HG03354 (cell line): ENCODE data around the gene PSME3.
"Not testable (repeated sequence)": the region's sequence is repeated elsewhere in the genome, so short reads cannot be mapped to it uniquely, and the experiment has no call there.

Experiments used
- ATAC-seq: cut with Tn5 transposase; IDR thresholded peaks from one replicate; pipeline ENCODE4 v1.9.1; 2021; ENCODE audit warnings: mild to moderate bottlenecking; ENCODE audit not compliant: unreplicated experiment, poor library complexity, severe bottlenecking

PSME3 gene

GRCh38 chr17:42872251-42872965 is 39.2 kb downstream of the PSME3 start:
- ATAC-seq, result no peak

- no peak for ATAC-seq
These were observed 40.1 kb downstream of the PSME3 start for GRCh38 chr17:42873315-42873714.

- not testable (repeated sequence) for ATAC-seq
These were observed 40.9 kb downstream of the PSME3 start for GRCh38 chr17:42873932-42874695.

GRCh38 chr17:42877037-42877436 is 43.8 kb downstream of the PSME3 start:
- ATAC-seq, result no peak

GRCh38 chr17:42878123-42878880 is 45.1 kb downstream of the PSME3 start:
- ATAC-seq, result no peak

- ATAC-seq, result no peak
These were observed 45.9 kb downstream of the PSME3 start for GRCh38 chr17:42878924-42879595.

- ATAC-seq, result no peak
These were observed 46.4 kb downstream of the PSME3 start for GRCh38 chr17:42879596-42879985.

GRCh38 chr17:42880776-42881310 is 47.6 kb downstream of the PSME3 start:
- ATAC-seq, result no peak

- ATAC-seq, result not testable (repeated sequence)
These were observed 48.5 kb downstream of the PSME3 start for GRCh38 chr17:42881706-42882105.

GRCh38 chr17:42882166-42882565 is 49.0 kb downstream of the PSME3 start:
- ATAC-seq, result no peak

GRCh38 chr17:42883802-42884558 is 50.8 kb downstream of the PSME3 start:
- no peak for ATAC-seq

GRCh38 chr17:42885806-42886205 is 52.6 kb downstream of the PSME3 start:
- not testable (repeated sequence) for ATAC-seq

GRCh38 chr17:42886283-42887176 is 53.3 kb downstream of the PSME3 start:
- ATAC-seq, result no peak

GRCh38 chr17:42889809-42890208 is 56.6 kb downstream of the PSME3 start:
- ATAC-seq, result no peak

- no peak for ATAC-seq
These were observed 58.4 kb downstream of the PSME3 start for GRCh38 chr17:42891539-42892152.

GRCh38 chr17:42893359-42893758 is 60.2 kb downstream of the PSME3 start:
- no peak for ATAC-seq
